GM18499 (cell line): ENCODE measurements around the gene GAB4.
"Not testable (repeated sequence)": the region's sequence is repeated elsewhere in the genome, so short reads cannot be mapped to it uniquely, and the experiment has no call there.

ENCODE experiments used
- ATAC-seq: cut with Tn5 transposase; IDR thresholded peaks from one replicate; pipeline ENCODE4 v1.9.1; 2021; ENCODE audit warnings: moderate number of reproducible peaks; ENCODE audit not compliant: insufficient read depth, unreplicated experiment

GAB4 gene

DNA sequence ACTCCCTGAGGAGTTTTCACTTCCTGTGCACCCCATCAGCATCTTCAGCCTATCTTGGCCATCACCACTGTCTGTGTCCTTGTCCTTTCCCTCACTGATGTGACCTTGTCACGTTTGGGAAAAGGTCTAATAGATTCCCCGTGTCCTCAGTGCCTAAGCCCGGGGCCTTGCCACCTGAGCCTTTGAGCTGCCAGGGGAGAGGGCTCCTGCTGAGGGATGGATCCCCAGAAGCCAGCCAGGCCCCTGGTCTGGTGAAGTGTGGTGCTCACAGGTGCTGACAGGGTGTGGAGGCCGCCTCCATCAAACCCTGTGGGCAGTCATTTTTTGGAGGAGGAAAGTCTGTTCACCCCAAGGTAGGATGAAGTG is 47.2 kb downstream of the GAB4 start:
- no peak for ATAC-seq

DNA sequence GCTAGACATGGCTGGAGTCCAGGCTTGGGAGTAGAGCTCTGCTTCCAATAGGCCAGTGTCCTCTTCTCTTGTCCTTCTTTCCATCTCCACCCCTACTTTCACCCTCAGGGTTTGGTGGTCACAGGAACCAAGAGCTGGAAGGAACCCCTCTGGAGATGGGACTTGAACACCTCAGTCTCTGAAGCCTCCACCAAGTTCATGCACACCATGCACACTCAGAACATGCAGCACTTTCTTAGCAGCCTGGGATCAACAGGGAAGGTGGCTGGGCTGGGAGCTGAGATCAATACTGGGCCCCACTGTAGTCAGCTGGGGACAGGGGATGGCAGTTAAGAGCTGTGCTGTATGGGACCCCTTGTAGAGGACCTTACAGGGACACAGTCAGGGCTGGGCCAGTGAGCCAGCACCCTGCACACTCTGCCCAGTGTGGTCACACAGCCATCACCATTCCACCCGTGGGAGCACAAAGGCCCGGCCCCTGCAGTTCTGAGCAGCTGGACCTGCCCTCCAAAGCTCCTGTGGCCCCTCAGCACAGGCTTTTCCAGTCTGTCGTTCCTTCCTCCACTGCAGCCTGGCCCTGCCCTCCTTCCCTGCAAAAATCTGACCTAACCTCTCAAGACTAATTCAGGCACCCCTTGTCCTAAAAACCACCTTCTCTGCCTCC is 47.7 kb downstream of the GAB4 start:
- no peak for ATAC-seq

- no peak for ATAC-seq
These were observed 48.6 kb downstream of the GAB4 start for GRCh38 chr22:16959345-16959930.

DNA sequence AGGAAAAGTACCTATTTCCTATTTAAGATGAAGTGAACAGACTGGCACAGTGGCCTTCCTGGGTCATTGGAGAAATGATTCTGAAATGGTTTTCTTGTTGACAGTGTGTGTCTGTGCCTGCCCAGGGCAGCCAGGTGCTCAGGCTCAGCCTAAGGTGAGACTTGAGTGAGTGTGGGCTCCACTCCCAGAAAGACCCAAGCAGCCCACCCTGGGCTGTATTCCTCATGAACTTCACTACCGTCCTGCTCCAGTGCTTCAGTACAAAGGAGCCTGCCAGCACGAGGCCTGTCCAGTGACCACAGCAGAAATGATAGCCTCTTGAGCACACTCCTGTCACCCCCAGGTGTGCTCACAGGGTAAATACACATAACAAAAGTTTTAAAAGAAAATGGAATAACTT is 49.5 kb downstream of the GAB4 start:
- ATAC-seq = no peak

GRCh38 chr22:16957781-16958180 is 50.2 kb downstream of the GAB4 start:
- ATAC-seq = no peak

- no peak for ATAC-seq
These were observed 51.7 kb downstream of the GAB4 start for GRCh38 chr22:16956290-16956689.

DNA sequence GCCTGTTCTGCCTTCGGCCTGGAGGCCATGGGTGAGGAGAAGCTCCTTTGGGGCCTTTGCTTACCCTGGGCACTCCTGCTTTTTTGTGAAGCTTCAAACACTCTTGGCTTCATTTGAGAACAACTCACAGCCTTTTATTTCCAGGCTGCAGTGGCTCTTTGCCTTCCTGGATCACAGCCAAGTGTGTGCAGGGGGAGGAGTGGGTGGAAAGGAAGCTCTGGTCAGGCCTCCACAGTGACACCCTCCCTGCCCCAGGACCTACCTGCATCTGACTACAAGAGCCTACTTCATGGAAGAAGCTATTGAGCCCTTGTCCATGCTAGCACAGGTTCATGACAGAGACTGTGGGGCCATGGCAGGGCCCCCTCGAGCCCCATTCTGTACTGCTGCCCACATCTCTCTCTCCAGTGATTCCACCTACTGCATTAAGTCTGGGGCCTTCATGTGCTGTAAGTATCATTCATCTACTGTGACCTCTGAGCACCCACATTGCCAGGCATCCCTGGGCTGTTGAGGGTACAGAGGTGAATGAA is 52.3 kb downstream of the GAB4 start:
- ATAC-seq = no peak

GRCh38 chr22:16955081-16955480 is 52.9 kb downstream of the GAB4 start:
- no peak for ATAC-seq

- ATAC-seq = no peak
These were observed 54.0 kb downstream of the GAB4 start for GRCh38 chr22:16954060-16954403.

DNA sequence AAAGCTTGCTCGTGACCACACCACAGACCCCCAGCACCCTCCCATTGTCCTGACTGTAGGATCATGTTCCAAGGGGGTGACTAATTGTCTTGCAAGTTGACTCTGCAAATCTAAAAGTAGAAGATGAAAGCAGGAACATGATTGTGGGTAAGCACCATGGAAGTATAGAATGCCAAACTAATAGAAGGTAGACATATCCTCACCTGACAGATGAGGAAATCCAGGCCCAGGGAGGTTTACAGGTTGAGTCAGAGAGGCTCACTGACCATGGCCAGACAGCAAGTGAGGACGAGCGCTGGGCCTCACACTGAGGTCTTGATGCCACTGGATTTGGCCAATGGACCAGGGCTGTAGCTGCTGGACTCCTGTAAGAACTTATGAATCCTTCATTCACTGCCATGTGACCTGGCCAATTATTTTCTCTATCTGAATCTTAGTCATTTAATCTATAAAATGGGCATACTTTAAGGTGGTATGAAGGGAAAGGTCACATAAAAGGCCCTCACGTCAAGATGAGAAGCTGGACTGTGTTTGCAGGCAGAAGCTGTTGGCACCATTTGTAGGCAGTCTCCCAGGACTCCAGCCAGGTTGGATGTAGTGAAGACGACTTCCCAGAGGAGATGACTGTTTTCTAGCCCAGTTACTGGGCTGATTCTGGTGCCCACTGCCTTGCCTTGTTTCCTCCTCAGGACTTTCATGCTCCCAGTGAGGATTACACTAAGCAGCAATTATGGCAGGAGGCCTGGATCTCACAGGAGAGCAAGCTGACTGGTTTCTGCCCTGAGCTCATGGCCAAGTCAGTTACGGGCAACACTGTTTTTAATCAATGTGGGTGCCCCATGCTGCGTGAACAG is 54.6 kb downstream of the GAB4 start:
- ATAC-seq = no peak

- ATAC-seq = no peak
These were observed 58.5 kb downstream of the GAB4 start for GRCh38 chr22:16949561-16949960.

DNA sequence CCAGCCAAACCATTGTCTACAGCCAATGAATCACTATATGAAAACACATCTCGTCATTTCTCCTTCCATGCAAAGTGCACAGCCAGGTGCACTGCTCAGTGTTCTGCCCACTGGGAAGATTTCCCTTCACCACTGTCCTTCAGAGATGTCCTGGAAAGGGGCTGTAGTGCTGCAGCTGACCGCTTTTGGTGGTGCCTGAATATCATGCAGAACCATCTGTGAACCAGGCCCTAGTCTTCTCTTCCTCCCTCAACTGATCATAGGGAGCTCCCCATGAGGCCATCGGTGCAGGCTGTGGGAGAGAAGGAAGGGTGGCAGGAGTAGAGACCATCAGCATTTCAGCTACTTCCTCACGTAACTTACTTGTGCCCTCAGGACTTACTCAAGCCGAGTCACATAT is 70.2 kb downstream of the GAB4 start:
- ATAC-seq = no peak

DNA sequence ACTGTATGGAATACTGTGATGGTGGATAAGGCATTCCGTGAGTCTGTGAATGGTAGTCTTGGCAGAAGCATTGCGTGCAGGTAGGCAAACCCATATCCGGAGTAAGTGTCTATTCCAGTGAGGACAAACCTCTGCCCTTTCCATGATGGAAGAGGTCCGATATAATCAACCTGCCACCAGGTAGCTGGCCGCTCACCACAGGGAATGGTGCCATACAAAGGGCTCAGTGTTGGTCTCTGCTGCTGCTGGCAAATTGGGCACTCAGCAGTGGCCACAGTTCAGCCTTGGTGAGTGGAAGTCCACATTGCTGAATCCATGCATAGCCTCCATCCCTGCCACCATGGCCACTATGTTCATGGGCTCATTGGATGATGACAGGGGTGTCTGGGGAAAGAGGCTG is 70.8 kb downstream of the GAB4 start:
- ATAC-seq = not testable (repeated sequence)

DNA sequence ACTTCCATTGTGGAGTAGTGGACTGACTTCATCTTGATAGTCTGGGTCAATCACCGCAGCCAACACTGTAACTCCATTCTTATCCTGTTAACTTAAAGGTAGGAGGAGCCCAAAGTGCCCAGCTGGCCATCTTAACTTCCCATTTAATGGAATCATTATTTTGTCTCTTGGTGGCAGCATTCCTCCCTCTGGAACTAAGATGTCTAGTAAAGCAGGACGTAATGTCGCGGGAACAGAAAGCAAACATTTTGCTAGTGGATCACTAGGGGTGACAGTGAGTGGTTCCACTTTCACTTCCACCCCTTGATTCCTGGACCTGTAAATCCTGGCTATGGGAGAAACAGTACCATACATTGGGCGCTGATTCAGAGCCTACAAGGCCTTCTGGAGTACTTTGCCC is 71.4 kb downstream of the GAB4 start:
- ATAC-seq = no peak

- ATAC-seq = no peak
These were observed 72.8 kb downstream of the GAB4 start for GRCh38 chr22:16935209-16935608.

GRCh38 chr22:16933291-16934282 is 74.4 kb downstream of the GAB4 start:
- ATAC-seq = no peak

- ATAC-seq = no peak
These were observed 75.4 kb downstream of the GAB4 start for GRCh38 chr22:16932577-16932976.

- no peak for ATAC-seq
These were observed 82.5 kb downstream of the GAB4 start for GRCh38 chr22:16925407-16925966.

DNA sequence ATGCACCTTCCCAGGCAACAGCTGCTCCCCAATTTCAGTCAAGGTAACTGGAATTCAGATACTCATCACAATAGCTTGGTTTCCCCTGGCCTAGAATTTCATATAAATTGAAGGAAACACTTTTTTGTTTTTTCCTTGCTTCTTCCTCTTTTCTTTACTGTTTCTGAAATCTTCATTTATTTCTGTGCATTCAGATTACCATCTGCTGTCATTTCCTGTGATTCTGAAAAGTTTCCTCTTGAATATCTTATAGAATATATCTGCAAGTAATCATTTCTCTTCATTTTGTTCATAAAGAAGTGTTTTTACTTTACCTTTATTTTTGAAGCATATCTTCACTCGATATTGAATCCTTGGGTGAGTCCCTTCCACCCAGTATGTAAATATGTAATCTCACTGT is 85.3 kb downstream of the GAB4 start:
- no peak for ATAC-seq

GRCh38 chr22:16922076-16922475 is 85.9 kb downstream of the GAB4 start:
- ATAC-seq = no peak
